Stimulated activated CD4-positive, alpha-beta T cell treated with anti-CD3 and anti-CD28 coated beads, Interleukin-12 subunit alpha, Interleukin-12 subunit beta, amount 100 ng/mL, for 4 hours (primary cell): Measurements from ENCODE around the gene ELP4.
"Not testable (repeated sequence)": the region's sequence is repeated elsewhere in the genome, so short reads cannot be mapped to it uniquely, and the experiment has no call there.

Experiments
- DNase-seq: peaks from one replicate; pipeline ENCODE4 v3.0.0-alpha.2; 2020

Gene ELP4

GRCh38 chr11:31509429-31510345 lies at the start of gene ELP4, which contains the start of gene IMMP1L:
Gene ELP4 (plus strand): TSS chr11:31509767. CDS start chr11:31509785, 18 bp downstream.
Gene IMMP1L (minus strand): TSS chr11:31509622. CDS start chr11:31463276, 46,346 bp downstream.
- DNase-seq = peak; percentile 92

DNA sequence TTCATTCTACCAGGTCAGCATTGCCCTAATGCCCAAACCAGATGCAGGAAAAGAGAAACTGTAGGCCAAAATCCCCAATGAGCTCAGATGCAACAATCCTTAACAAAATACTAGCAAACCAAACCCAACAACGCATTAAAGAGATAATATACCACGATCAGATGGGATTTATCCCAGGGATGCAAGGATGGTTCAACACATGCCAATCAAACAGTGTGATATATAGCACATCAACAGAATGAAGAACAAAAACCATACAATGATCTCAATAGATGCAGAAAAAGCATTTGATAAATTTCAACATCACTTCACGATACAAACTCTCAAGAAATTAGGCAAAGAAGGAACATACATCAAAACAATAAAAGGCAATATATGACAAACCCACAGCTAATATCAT lies 45.1 kb upstream of the ELP4 start:
- DNase-seq = no peak

DNA sequence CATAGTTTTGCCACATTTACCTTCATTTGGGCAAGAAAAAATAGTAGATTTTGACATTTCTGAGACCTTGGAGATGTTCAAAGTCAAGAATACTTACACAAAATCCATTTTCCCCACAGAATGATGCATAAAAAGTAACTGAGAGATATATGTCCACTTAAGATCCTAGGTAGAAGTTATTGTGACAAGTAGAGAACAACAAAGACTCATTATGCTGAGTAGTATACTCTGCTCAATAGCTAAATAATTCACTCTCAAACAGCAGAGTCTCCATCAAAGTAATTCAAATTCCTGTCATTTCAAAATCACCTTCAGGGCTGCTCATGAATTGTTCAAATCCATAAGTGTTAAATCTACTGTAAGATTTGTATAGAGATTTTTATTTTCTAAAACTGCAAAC lies 35.5 kb upstream of the ELP4 start:
- no peak for DNase-seq

DNA sequence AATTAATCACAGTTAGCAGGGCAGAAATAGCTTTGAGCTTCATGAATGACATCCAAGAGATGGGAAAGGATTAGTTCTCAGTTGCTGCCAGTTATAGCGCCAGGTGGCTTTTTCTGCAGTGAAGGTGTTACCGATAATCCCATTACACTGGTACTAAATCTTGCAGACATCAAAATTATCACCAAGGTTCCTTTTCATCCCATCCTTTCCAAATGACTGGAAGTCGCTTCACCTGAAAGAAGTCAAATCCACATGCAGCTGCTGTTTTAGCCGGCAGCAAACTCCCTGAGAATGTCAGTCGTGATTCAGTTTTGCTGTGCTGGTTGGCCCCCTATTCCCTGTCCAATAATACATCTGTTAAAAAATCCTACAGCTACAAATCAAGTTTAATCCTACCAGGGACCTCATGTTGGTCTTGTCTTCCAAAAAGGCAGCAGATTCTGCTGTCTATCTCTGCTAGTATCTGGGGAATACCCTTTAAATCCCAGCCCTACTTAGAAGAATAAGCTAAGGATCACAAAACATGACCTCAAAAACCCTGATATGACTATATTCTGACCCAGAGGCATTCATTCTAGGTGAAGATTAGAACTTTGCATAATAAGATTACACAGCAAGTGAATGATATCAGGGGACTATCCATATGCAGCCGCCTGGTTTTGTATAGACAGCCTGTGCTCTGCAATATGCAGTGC lies 31.9 kb upstream of the ELP4 start:
- DNase-seq = no peak

DNA sequence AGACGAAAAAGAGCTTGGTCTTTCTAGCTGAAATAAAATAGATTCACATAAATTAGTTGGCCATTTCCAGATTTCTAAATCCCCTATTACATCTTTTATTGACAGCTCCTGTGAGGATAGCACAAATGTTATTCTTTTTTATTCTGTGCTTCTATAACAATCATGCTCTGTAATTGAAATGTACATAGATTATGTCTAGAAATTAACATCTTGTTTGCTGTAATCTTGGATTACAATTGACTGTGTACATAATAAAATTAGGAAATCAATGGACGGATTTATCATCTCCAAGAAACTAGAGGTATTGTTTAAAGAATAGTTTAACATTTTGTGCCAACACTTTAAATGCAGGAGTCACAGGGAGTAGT lies 31.4 kb upstream of the ELP4 start:
- no peak for DNase-seq

DNA sequence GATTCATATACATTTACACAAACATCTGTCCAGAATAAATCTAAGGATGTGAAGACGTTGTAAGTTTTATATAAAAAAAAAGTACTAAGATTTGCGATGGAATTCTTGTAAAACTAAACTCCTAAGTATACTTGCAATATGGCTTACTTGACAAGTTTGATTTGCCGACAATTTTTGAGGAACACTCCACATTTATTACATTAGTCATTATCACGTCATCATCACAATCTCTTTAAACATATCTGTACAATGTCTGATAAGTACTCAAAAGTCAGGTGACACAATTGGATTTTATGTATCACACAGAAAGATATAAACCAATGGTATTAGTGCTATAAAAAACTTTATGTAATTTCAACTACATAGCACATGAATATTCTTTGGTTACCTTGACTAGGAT lies 30.5 kb upstream of the ELP4 start:
- DNase-seq = no peak

GRCh38 chr11:31480930-31481329 lies 28.6 kb upstream of the ELP4 start:
- DNase-seq = no peak

GRCh38 chr11:31484497-31484896 lies 25.1 kb upstream of the ELP4 start:
- DNase-seq = no peak

DNA sequence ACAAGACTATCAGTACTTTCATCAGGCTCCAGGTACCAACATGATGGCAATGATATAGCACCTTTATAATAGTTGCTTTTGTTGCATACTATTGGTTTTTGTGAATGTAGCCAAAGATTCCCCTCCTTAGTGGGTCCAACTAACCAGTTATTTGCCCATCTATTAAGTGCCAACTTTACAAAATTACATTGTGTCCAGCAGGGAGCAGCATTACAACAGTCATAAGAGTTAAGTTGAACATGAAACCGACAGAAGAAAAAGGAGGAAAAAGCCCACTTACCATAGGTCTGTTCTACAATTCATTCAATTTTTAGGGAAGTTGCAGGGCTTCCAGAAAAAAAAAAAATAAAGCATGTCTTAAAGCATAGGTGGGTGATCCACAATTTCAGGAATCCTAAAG lies 21.7 kb upstream of the ELP4 start:
- DNase-seq = no peak

DNA sequence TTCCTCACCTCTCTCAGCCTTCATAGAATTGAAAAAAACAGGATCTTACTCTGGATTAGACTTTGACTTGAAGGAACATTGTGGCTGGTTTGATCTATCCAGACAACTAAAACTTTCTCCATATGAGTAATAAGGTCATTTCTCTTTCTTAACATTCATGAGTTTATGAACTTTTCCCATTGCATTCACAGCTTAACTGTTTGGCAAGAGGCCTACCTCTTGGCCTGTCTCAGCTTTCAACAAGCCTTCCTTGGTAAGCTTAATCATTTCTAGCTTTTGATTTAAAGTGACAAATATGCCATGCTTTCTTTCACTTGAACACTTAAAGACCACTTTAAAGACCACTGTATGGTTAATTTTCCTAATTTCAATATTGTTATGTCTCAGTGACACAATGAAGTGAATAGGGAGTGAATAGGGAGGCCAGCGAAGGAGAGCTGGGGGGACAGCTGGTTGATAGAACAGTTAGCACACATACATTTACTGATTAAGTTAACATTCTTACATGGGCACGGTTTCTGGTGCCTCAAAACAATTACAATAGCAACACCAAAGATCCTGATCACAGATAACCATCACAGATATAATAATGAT lies 17.1 kb upstream of the ELP4 start:
- no peak for DNase-seq

GRCh38 chr11:31493235-31493634 lies 16.3 kb upstream of the ELP4 start:
- DNase-seq = no peak

DNA sequence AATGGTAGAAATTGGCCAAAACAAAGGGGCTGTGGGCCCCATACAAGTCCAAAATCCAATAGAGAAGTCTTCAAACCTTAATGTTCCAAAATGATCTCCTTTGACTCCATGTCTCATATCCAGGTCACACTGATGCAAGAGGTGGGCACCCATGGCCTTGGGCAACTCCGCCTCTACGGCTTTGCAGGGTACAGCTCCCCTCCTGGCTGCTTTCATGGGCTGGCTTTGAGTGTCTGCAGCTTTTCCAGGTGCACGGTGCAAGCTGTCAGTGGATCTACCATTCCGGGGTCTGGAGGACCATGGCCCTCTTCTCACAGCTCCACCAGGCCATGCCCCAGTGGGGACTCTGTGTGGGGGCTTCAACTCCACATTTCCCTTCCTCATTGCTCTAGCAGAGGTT lies 15.8 kb upstream of the ELP4 start:
- DNase-seq = not testable (repeated sequence)

GRCh38 chr11:31499576-31500178 lies 9.9 kb upstream of the ELP4 start:
- no peak for DNase-seq

- DNase-seq = no peak
These were observed 9.0 kb upstream of the ELP4 start for GRCh38 chr11:31500560-31500959.

GRCh38 chr11:31509051-31509428 lies 527 bp upstream of the ELP4 start:
- no peak for DNase-seq

DNA sequence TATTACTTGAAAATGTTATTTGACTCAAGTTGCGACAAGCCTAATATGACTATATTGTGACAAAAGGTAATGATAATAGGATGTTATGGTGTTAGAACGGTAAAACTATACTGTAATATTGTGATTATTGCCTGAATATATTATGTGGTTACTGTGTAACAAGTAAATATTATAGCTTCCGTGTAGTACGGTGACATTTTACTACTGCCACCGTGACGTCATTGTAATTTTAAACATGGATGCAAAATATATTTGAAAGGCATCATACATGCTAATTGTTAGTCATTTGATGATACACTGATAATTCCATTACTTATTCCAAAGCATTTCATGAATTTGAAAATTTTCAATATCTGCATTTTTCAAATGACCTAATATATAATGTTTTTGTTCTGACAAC lies 2.5 kb downstream of the ELP4 start:
- DNase-seq = no peak

- no peak for DNase-seq
These were observed 12.1 kb downstream of the ELP4 start for GRCh38 chr11:31521497-31522150.

DNA sequence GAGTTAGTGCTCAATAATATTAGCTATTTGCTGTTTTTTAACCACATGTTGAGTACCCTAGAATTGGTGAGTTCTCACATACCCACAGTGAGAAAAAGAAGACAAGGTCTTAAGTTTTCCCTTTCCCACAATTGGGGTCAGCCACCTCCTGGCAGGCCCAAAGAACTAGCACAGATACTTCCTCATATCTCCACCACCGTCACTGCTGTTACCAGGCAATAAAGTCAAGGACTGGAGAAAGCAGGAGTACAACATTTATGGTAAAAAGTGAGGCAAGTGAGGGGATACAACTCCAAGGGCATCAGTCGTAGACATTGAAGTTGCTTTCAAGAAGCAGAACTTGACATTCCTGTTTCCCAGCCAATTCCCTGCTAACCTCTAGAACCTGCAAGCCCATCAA lies 19.6 kb downstream of the ELP4 start:
- DNase-seq = no peak

DNA sequence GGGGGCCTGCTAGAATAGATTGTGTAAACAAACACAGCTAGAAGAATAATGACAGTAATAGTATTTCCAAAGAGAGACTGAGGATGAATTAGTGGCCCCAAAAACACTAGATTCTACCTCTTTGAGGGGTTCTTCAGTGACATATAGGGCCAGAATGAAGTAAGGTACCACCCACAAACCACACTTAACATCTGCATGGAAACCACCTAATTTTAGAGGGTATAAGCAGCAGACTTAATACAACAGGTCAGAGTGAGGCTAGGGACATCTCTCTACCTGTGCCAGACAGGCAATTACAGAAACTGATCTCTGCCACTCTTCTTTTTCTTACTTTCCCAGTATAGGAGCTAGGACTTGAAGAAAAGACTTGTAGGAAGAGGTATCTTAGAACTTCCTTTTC lies 20.1 kb downstream of the ELP4 start:
- no peak for DNase-seq

- DNase-seq = no peak
These were observed 21.7 kb downstream of the ELP4 start for GRCh38 chr11:31531293-31531692.

GRCh38 chr11:31535479-31535878 lies 25.9 kb downstream of the ELP4 start:
- DNase-seq = no peak

GRCh38 chr11:31542862-31543261 lies 33.3 kb downstream of the ELP4 start:
- DNase-seq = no peak

DNA sequence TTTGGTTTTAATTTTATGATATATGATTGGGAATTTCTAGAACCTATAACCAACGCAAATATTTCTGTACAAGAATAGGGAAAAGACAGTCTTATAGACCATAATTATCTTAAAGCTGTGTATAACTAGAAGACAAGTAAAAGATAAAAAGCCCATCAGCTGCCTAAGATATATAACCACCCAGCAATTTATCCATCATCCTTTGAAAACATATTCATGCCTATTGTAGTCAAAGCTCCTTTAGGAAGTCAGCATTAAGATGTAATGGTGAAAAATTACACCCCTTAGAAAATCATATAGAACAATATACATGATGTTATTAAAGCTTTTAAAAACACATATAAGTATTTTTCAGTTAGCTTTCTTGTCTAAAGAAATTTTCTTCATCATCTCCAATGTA lies 46.4 kb downstream of the ELP4 start:
- no peak for DNase-seq
